ENCODE results near the gene TSC1. TPM values are rescaled to one million over a fixed set of nuclear protein-coding genes. Genes with fewer than 3 reads are reported as not detected.
"Not testable (repeated sequence)": the region's sequence is repeated elsewhere in the genome, so short reads cannot be mapped to it uniquely, and the experiment has no call there.

Gene TSC1
- polyA plus RNA-seq, 2 of the 4 experiments (the other 2 are of a cell fraction): 15.2 to 37.9 TPM

- no peak for DNase-seq (ENCODE audit: low read depth in 1 of 2, low spot score in 1 of 2)
- ChIA-PET POLR2A (no interaction called here), CTCF (interaction anchor here (1.2 to 7.3 kb wide), 9 partner anchors 10 to 91 kb away, joined by 3 to 40 read pairs (median 6); partner anchors contain the start of gene GFI1B)
- H3K4me2 ChIP-seq: no peak overlapping the region
- no peak for FAIRE-seq
- TF ChIP-seq BHLHE40 (IDR thresholded peaks at IDR 0.05; ENCODE audit: low read depth, low read length) (no peak), EP300 (IDR thresholded peaks at IDR 0.05) (no peak), HEYL (CRISPR knock-in tag; IDR thresholded peaks at IDR 0.05) (no peak), HDAC2 (IDR thresholded peaks at IDR 0.05) (no peak), EHMT2 (IDR thresholded peaks at IDR 0.05; ENCODE audit: low read depth) (no peak), FOSB (CRISPR knock-in tag; IDR thresholded peaks at IDR 0.05) (no peak), MAZ (IDR thresholded peaks at IDR 0.05; ENCODE audit: borderline replicate concordance, low read depth, low read length) (no peak), KDM1A (IDR thresholded peaks at IDR 0.05; ENCODE audit: low read depth) (no peak), HOXB5 (CRISPR knock-in tag; IDR thresholded peaks at IDR 0.05) (no peak), MYC (IDR thresholded peaks at IDR 0.05; ENCODE audit: borderline replicate concordance, low read length) (no peak), SMC3 (IDR thresholded peaks at IDR 0.05) (no peak)
- H3K4me1 ChIP-seq: no peaks in the 10 kb centered on the region
- WGBS (ENCODE audit: missing lambda C conversion rate): 57% methylated on average over 16 of the region's 16 CpGs
- ATAC-seq: no peak
- H3K9me3 ChIP-seq: no peaks in the 10 kb centered on the region
- H3K27ac ChIP-seq: no peak overlapping the region
- no peak overlapping the region for H3K4me3 ChIP-seq
Observed at GRCh38 chr9:132991351-132992300, 47.2 kb upstream of the TSC1 start.

- no peak for ATAC-seq
- no peaks in the 10 kb centered on the region for H3K4me1 ChIP-seq
- no peak overlapping the region for H3K27ac ChIP-seq
- TF ChIP-seq HMGXB4 (CRISPR knock-in tag; IDR thresholded peaks at IDR 0.05; ENCODE audit: borderline replicate concordance) (no peak), EP300 (IDR thresholded peaks at IDR 0.05) (no peak), USF2 (IDR thresholded peaks at IDR 0.05) (no peak), JUN (IDR thresholded peaks at IDR 0.05) (no peak), BCL3 (IDR thresholded peaks at IDR 0.05) (no peak), POLR2A (IDR thresholded peaks at IDR 0.05; ENCODE audit: low read length) (no peak)
- no peak overlapping the region for H3K4me2 ChIP-seq
- H3K9me3 ChIP-seq: no peaks in the 10 kb centered on the region
- FAIRE-seq: no peak
- WGBS (ENCODE audit: missing lambda C conversion rate): 73% methylated on average over 7 of the region's 14 CpGs
- no peak overlapping the region for H3K4me3 ChIP-seq
- no peak for DNase-seq (ENCODE audit: low read depth in 1 of 2, low spot score in 1 of 2)
- ChIA-PET POLR2A (no interaction called here), CTCF (interaction anchor here (1.3 to 7.3 kb wide), 6 partner anchors 12 to 90 kb away, joined by 3 to 40 read pairs (median 4); partner anchors contain the start of gene GFI1B)
Observed at GRCh38 chr9:132990781-132991180, 46.4 kb upstream of the TSC1 start.

GRCh38 chr9:132989998-132990557 is 45.7 kb upstream of the TSC1 start:
- H3K4me2 ChIP-seq, H3K9me3 ChIP-seq, POLR2A ChIA-PET, H3K27ac ChIP-seq, H3K4me3 ChIP-seq, FAIRE-seq, H3K4me1 ChIP-seq: not testable (repeated sequence)
- CTCF ChIA-PET: interaction anchor here (1.3 to 7.3 kb wide), 4 partner anchors 13 to 90 kb away, joined by 3 to 40 read pairs (median 7); partner anchors contain the start of gene GFI1B
- DNase-seq (ENCODE audit: low read depth in 1 of 2, low spot score in 1 of 2) (peak; percentile 28 to 60), ATAC-seq (peak in 1 of 2 experiments; percentile 8; a peak in 1 of 6 replicates)
- WGBS (ENCODE audit: missing lambda C conversion rate): 33% methylated on average over 4 of the region's 4 CpGs
